ENCODE results near the gene PACSIN2.

DNA sequence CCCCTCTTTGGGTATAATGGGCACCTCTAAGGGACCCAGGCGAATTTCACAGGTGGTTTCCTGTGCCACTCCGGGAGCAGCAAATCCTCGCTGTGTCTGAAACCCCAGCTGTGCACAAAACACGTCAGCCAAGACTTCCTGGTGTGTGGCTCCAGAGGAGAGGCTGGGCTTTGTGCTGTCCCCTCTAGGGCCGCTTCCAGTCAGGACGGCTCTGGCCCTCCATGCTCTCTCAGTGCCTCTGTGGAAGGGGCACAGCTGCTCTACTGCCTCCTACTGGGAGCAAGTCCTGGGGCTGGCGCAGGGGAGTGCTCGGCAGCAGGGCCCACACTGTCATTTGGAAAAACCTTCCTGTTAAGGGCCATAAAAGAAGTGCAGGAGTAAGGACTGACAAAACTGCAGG is 134.1 kb downstream of the PACSIN2 start:
- TF ChIP-seq, protein P1, sequence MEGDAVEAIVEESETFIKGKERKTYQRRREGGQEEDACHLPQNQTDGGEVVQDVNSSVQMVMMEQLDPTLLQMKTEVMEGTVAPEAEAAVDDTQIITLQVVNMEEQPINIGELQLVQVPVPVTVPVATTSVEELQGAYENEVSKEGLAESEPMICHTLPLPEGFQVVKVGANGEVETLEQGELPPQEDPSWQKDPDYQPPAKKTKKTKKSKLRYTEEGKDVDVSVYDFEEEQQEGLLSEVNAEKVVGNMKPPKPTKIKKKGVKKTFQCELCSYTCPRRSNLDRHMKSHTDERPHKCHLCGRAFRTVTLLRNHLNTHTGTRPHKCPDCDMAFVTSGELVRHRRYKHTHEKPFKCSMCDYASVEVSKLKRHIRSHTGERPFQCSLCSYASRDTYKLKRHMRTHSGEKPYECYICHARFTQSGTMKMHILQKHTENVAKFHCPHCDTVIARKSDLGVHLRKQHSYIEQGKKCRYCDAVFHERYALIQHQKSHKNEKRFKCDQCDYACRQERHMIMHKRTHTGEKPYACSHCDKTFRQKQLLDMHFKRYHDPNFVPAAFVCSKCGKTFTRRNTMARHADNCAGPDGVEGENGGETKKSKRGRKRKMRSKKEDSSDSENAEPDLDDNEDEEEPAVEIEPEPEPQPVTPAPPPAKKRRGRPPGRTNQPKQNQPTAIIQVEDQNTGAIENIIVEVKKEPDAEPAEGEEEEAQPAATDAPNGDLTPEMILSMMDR (IDR thresholded peaks at IDR 0.05; ENCODE audit: low read depth, low read length, poor library complexity, severe bottlenecking): peak; percentile 31
- TF ChIP-seq EZH2phosphoT487 (IDR thresholded peaks at IDR 0.05; ENCODE audit: borderline replicate concordance, low read length): no peak

Data from DOHH2 (cell line).